HG03442 (cell line): ENCODE measurements around the gene MYDGF.
"Not testable (repeated sequence)": the region's sequence is repeated elsewhere in the genome, so short reads cannot be mapped to it uniquely, and the experiment has no call there.

ENCODE experiments used
- ATAC-seq: cut with Tn5 transposase; IDR thresholded peaks from one replicate; pipeline ENCODE4 v1.9.1; 2021; ENCODE audit warnings: mild to moderate bottlenecking, moderate library complexity; ENCODE audit not compliant: unreplicated experiment

The MYDGF gene

DNA sequence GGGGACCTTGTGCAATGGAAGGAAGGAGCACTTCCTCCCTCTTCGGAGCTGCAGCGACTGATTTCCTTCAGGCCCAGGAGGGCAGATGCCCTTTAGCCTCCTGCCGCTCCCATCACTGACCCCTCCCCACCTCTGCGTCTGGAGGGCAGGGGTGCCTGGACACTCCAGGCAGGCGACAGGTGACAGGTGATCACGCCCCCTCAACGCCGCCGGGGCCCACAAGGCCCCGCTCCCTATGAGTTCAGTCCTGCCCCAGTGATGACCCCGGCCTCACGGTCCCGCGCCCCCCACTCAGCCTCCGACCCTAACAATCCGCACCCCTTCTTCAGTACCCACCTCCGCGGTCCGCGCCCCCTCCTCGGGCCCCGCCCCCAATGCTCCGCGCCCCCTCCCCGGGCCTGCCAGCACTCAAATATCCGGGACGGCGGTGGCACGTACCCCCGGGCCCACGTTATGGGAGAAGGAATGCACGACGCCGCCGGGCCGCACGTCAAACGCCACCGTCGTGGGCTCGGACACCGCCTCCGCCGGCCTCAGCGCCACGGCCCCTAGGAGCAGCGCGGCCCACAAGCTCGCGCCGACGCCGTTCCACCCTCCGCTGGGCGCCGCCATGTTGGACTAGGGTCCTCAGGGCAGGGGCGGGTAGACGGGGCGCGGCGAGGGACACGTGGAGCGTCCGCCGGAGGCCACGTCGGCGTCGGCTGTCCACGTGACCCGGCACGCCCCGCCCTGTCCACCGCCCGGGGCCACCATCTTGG lies at the start of gene MYDGF:
TSS of gene MYDGF (minus strand) at position 620 of the 758 bp plus-strand sequence. CDS start at position 612, 8 bp downstream.
- peak; percentile 85 for ATAC-seq

DNA sequence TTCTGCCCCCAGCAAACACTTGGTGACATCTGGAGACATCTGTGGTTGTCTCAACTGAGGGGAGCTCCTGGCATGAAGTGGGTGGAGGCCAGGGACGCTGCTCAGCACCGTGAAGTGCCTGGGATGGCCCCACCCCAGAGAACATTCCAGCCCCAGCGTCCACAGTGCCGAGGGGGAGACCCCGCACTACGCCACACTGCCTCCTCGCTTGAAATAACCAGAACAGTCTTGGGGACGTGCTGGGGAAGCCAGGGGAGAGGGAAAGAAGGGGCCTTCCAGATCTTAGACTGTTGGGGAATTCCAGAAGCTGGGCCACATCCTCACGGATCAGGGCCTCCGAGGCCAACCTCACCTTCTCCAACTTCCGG lies 49.3 kb upstream of the MYDGF start:
- ATAC-seq, result no peak

DNA sequence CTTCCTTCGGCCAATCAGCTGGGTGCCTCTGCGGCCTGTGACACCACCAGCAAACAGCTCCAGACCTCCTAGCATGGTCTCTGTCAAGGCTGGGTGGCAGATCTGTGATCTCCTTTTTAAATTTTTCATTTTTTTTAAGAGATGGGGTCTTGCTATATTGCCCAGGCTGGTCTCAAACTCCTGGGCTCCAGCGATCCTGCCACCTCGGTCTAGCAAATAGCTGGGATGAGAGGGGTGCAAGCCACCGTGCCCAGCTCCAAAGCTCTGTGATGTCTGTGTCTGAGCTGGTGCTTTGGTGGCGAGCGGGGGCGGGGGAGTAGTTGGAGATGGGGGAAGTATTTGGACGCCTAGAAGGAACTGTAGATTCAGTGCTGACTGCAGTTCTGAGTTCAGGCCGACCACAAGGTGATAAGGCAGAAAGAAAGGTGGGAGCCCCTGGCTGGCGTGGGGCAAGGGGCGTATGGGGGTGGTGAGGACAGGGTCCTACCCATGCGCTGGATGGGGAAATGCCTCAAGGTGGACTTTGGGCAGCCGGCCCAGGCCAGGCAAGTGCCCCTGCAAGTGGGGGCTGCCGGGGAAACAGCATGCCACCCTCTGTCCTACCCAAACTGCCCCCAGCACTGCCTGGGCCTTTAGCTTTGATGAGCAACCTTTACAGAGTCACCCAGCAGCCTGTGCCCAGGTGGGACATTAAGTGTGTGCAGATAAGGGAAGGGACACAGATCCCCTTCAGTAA lies 48.0 kb upstream of the MYDGF start:
- ATAC-seq, result no peak

- no peak for ATAC-seq
These were observed 47.2 kb upstream of the MYDGF start for GRCh38 chr19:4717191-4717965.

DNA sequence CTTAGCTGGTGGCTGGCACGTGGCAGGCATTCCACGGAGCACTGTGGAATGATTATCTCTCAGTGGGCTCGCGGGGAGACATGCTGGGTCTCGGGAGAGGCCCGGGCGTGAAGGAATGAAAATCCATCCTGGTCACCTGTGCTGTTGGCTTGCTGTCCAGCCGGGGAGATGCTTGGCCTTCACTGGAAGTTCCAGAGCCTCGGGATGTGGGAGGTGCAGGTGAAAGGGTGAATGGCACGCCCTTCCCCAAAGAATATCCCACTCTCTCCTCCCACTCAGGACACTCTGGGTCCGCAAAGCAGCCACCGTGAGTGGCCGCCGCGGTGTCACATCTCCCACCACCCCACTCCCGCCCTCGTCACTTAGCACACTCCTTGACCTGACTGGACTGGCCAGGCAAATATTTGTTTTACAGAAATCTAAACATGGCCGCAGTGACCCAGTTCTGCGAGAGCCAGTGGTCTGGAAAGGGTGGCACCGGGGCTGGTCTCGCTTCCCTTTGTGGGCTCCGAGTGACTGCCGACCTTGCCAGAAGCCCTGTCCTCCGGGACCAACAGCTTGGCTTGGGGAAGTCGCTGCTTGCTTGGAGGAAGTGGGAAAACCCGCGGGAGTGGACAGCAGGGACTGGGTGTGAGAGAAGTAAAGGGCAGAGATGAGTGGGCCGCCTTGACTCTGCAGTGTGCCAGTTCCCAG lies 45.5 kb upstream of the MYDGF start:
- no peak for ATAC-seq

DNA sequence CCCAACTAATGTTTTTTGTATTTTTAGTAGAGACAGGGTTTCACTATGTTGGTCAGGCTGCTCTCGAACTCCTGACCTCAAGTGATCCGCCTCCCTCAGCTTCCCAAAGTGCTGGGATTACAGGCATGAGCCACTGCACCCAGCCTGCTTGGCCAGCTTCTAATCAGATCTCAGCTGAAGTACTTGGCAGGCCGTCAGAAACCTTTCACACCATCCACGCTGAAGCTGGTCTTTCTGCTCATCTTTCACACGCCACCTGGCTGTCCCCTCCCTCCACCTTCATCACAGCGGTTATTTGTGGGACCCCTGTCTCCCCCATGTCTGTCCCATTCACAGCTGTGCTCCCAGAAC lies 45.0 kb upstream of the MYDGF start:
- not testable (repeated sequence) for ATAC-seq

GRCh38 chr19:4714016-4714415 lies 43.9 kb upstream of the MYDGF start:
- no peak for ATAC-seq

DNA sequence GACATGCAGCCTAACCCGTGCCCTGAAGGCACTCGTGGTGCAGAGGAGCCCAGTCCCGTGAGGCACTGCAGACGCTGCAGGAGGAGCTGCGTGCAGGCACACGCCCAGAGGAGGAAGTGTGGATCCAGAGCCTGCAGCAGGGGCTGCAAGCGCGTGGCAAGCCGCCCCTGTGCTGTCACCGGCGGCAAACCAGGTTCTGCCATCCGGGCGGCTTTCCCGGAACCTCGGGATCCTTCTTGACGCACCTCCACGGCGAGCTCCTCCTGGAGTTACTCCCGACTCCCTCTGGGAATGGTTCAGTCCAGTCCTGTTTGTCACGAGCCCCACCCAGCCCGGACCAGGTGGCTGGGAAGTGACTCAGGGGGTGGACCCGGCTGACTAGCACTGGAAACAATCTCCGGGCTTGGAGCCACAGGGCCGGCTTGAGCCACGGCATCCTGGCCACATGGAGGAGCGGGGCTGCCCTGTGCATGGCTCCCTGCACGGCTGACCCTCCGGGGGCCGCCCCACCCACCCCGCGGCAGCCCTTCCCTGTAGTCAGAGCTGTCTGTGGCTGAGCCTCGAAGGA lies 43.3 kb upstream of the MYDGF start:
- ATAC-seq, result no peak

DNA sequence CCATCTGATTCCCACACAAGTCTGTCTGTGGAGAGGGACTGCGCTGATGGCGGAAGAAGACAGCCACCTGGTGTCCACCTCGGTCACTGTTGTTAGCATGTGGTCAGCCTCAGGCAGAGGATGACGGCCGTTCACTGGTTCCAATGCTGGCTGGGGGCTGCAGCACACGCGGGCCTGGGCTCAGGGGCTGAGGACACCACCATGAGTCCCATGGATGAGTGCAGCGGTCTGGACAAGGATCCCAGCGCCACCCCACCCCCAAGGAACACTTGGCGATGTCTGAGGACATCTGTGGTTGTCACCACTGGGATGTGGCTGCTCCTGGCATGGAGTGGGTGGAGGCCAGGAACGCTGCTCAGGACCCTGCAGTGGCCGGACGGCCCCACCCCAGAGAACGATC lies 42.6 kb upstream of the MYDGF start:
- ATAC-seq, result no peak

GRCh38 chr19:4711211-4711610 lies 41.1 kb upstream of the MYDGF start:
- ATAC-seq, result no peak

GRCh38 chr19:4710281-4710600 lies 40.1 kb upstream of the MYDGF start:
- no peak for ATAC-seq

- ATAC-seq, result no peak
These were observed 39.5 kb upstream of the MYDGF start for GRCh38 chr19:4709440-4710280.

GRCh38 chr19:4707956-4708650 lies 38.0 kb upstream of the MYDGF start:
- ATAC-seq, result no peak

GRCh38 chr19:4707322-4707721 lies 37.2 kb upstream of the MYDGF start:
- no peak for ATAC-seq

DNA sequence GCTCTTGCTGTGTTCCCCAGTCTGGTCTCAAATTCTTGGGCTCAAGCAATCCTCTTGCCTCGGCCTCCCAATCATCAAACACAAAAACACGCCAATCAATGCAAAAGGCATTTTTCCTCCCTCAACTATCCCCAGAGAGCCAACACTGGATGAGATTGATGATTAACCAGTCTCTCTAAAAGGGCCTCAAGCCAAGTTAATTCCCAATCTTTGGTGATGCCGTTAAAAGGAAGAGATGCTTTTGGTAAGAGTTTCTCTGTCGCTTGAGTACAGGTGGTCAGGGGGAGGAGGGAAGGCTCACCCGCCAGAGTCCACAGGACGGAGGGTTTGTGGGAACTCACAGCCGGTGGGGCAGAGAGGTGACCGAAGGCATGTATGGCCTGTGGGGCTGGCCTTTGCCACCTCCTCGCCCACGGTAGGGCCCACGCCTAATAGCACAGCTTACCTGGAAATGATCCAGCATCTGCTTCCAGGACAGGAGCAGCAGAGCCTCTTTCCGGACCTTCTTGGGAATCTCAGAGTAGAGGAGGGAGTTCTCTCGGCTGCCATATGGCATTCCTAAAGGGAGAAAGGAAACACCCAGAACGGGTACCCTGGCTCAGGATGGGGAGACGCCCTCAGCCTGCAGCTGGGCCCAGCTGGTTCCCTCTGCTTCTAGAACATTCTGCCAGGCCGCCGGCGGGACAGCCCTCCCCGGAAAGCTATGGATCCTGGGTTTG lies 35.4 kb upstream of the MYDGF start:
- no peak for ATAC-seq

- ATAC-seq, result no peak
These were observed 34.2 kb upstream of the MYDGF start for GRCh38 chr19:4704317-4704673.

GRCh38 chr19:4703671-4704316 lies 33.7 kb upstream of the MYDGF start:
- no peak for ATAC-seq

- no peak for ATAC-seq
These were observed 32.6 kb upstream of the MYDGF start for GRCh38 chr19:4702764-4703163.
